GM12878 (cell line): Measurements from ENCODE around the gene PRR3. TPM values are rescaled to one million over a fixed set of nuclear protein-coding genes. Genes with fewer than 3 reads are reported as not detected.

ENCODE experiments used
- CEBPB ChIP-seq, 2 experiments: fragments of 150-350 bp in 1 of 2; IDR thresholded peaks; 2 replicates each; pipeline ENCODE4 v1.6.1; 2012 to 2014; ENCODE audit warnings: low read depth in 2 of 2, low read length in 2 of 2, borderline replicate concordance in 1 of 2, inconsistent platforms in 1 of 2
- CREB1 ChIP-seq: IDR thresholded peaks from 2 replicates; pipeline ENCODE4 v1.6.1; 2012; ENCODE audit warnings: low read depth, mild to moderate bottlenecking, inconsistent platforms
- CREM ChIP-seq: IDR thresholded peaks from 2 replicates; pipeline ENCODE4 v1.6.1; 2014; ENCODE audit warnings: antibody characterized with exemption, low read depth
- EED ChIP-seq: sonication (generic); IDR thresholded peaks from 2 replicates; pipeline ENCODE4 v1.6.1; 2016; ENCODE audit warnings: antibody characterized with exemption, low read depth
- ETV6 ChIP-seq, 2 experiments: fragments of 450-650 bp in 1 of 2; IDR thresholded peaks in 1 of 2; conservative IDR thresholded peaks in 1 of 2; 2 replicates each; pipeline ENCODE4 v1.6.1; 2014; ENCODE audit warnings: antibody characterized with exemption in 1 of 2, borderline replicate concordance in 1 of 2, low read depth in 1 of 2, mild to moderate bottlenecking in 1 of 2, moderate library complexity in 1 of 2
- HCFC1 ChIP-seq: fragments of 150-350 bp; IDR thresholded peaks from 2 replicates; pipeline ENCODE4 v1.6.1; 2014; ENCODE audit warnings: low read length
- IRF4 ChIP-seq: IDR thresholded peaks from 2 replicates; pipeline ENCODE4 v1.6.1; 2011; ENCODE audit warnings: low read depth, low read length
- KAT2A ChIP-seq: conservative IDR thresholded peaks from 2 replicates; pipeline ENCODE4 v1.6.1; 2011; ENCODE audit warnings: low read depth, low read length; ENCODE audit not compliant: control insufficient read depth
- MEF2A ChIP-seq: IDR thresholded peaks from 2 replicates; pipeline ENCODE4 v1.6.1; 2011; ENCODE audit warnings: low read depth, mild to moderate bottlenecking, low read length, moderate library complexity; ENCODE audit not compliant: insufficient read depth
- MEF2B ChIP-seq: fragments of 450-650 bp; IDR thresholded peaks from 2 replicates; pipeline ENCODE4 v1.6.1; 2018; ENCODE audit warnings: mild to moderate bottlenecking, moderate library complexity; ENCODE audit not compliant: partially characterized antibody, poor library complexity, severe bottlenecking
- MTA2 ChIP-seq: fragments of 450-650 bp; IDR thresholded peaks from 2 replicates; pipeline ENCODE4 v1.6.1; 2016; ENCODE audit warnings: low read depth, mild to moderate bottlenecking, moderate library complexity
- MYC ChIP-seq: IDR thresholded peaks from 2 replicates; pipeline ENCODE4 v1.6.1; 2011; ENCODE audit warnings: mild to moderate bottlenecking, low read length, moderate library complexity, inconsistent platforms; ENCODE audit not compliant: insufficient read depth, insufficient replicate concordance, insufficient read length, severe bottlenecking
- NFIC ChIP-seq: IDR thresholded peaks from 2 replicates; pipeline ENCODE4 v1.6.1; 2012; ENCODE audit warnings: low read depth, mild to moderate bottlenecking, inconsistent platforms, low read length, moderate library complexity
- NR2C2 ChIP-seq: IDR thresholded peaks from 2 replicates; pipeline ENCODE4 v1.6.1; 2011; ENCODE audit warnings: borderline replicate concordance, low read depth; ENCODE audit not compliant: control insufficient read depth, insufficient read length
- POLR2AphosphoS2 ChIP-seq: IDR thresholded peaks from 2 replicates; pipeline ENCODE4 v1.6.1; 2011; ENCODE audit warnings: low read depth, mild to moderate bottlenecking, low read length, improper control_type of control experiment, moderate library complexity
- SPI1 ChIP-seq: IDR thresholded peaks from 2 replicates; pipeline ENCODE4 v1.6.1; 2011; ENCODE audit warnings: low read depth, mild to moderate bottlenecking, low read length, moderate library complexity, borderline replicate concordance; ENCODE audit not compliant: insufficient read depth
- SREBF2 ChIP-seq: IDR thresholded peaks from 2 replicates; pipeline ENCODE4 v1.6.1; 2012; ENCODE audit warnings: mild to moderate bottlenecking, low read length
- SRF ChIP-seq, 2 experiments: IDR thresholded peaks; 2 replicates each; pipeline ENCODE4 v1.6.1; 2011; ENCODE audit warnings: low read depth in 2 of 2, low read length in 2 of 2, mild to moderate bottlenecking in 1 of 2, moderate library complexity in 1 of 2
- YBX1 ChIP-seq: fragments of 450-650 bp; IDR thresholded peaks from 2 replicates; pipeline ENCODE4 v1.6.1; 2016; ENCODE audit warnings: antibody characterized with exemption
- YY1 ChIP-seq: IDR thresholded peaks from 2 replicates; pipeline ENCODE4 v1.6.1; 2011; ENCODE audit warnings: low read depth, mild to moderate bottlenecking, low read length
- ZBED1 ChIP-seq: IDR thresholded peaks from 2 replicates; pipeline ENCODE4 v1.6.1; 2016; ENCODE audit warnings: borderline replicate concordance
- ZNF274 ChIP-seq: IDR thresholded peaks from one replicate; pipeline ENCODE4 v1.8.0; 2011; ENCODE audit not compliant: insufficient read length, insufficient read depth
- ZNF384 ChIP-seq: IDR thresholded peaks from 2 replicates; pipeline ENCODE4 v1.6.1; 2012; ENCODE audit warnings: low read depth, mild to moderate bottlenecking, low read length, improper control_type of control experiment, borderline replicate concordance
- ZZZ3 ChIP-seq: IDR thresholded peaks from 2 replicates; pipeline ENCODE4 v1.6.1; 2011; ENCODE audit warnings: low read depth; ENCODE audit not compliant: control insufficient read depth, insufficient read length
- polyA plus RNA-seq, 11 experiments: library from polyadenylated mRNA; depleted of rRNA in 4 of 11; unstranded in 6 of 11; stranded (reverse) in 5 of 11; fragments of >200 nt; fragmentation: Nextera tagmentation in 4 of 11; fragmentation: Illumina TruSeq in 1 of 11; extraction: Ambion mirVana in 4 of 11; extraction: Trizol in 1 of 11; gene quantifications; 1 replicate in 1 of 11; 2 replicates in 10 of 11; pipeline versions ENCODE4 v1.2.1 to v1.2.3, GENCODE V29; 2011 to 2016; ENCODE audit warnings: inconsistent platforms in 2 of 11, missing spikeins in 2 of 11, low read depth in 1 of 11
- total RNA-seq, 4 experiments: library from RNA; depleted of rRNA in 3 of 4; stranded (reverse); fragments of >200 nt in 3 of 4; fragmentation: Illumina TruSeq in 1 of 4; extraction: Trizol in 1 of 4; gene quantifications; 2 replicates each; pipeline versions ENCODE4 v1.2.1 to v1.2.3, GENCODE V29; 2013 to 2021
- TF ChIP-seq, protein P1 (sequence below): fragments of 450-650 bp; IDR thresholded peaks from 2 replicates; pipeline ENCODE4 v1.6.1; 2017; ENCODE audit warnings: borderline replicate concordance
- TF ChIP-seq, protein P2 (sequence below): fragments of 450-650 bp; formaldehyde crosslinking; IDR thresholded peaks from 2 replicates; pipeline ENCODE4 v1.5.0; 2022; ENCODE audit warnings: mild to moderate bottlenecking, missing genetic modification characterization

PRR3 gene
- total and polyA plus RNA-seq, 10 of the 15 experiments (the other 5 are each of a cell fraction or from before 2014, with no cell fraction given): 14.0 to 38.2 (median 20.5) TPM

DNA sequence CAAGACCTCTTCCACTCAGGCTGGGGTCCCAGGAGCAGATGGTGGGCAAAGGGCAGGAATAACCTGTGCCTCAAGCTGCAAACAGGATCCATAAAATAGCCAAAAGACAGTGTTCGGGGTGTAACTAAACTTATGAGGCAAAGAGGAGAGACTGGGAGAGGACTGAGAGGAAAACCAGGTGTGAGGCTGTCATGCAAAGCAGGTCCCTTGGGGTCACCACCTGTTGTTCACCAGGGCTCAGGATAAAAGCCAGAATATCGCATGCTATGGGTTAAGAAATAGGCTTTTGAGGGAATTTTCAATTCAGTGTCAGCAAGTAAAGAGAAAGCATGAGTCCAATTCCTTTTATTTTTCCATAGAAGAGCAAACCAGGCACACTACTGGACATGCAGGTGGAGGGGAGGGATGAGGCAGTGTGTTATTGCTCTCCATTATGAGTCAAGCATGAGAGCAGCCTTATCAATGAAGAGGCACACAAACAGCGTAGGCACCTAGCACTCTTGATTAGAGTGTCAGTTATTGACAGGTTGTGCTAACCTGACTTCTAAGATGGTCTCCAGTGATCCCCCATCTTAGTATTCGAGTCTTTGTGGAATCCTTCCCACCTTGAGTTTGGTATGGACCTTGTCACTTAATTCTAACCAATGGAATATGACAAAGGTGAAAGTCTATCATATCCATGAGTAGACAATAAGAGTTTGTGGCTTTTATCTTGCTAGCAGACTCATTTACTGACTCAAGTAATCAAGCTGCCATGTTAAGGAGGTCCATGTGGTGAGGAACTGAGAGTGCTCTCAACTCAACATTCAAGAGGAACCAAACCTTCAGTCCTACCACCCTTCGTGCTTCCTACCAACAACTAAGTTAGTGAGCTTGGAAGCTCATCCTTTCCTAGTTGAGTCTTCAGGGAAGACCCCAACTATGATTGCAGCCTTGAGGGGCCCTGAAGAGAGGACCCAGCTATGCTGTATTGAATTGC is 49.0 kb upstream of the PRR3 start (continued):
- TF ChIP-seq ZNF384: no peak
- TF ChIP-seq IRF4: peak; percentile 82
- TF ChIP-seq SRF (IDR thresholded peaks at IDR 0.05; ENCODE audit: low read depth in 2 of 2, low read length in 2 of 2): no peak
- no peak for TF ChIP-seq NFIC
- no peak for TF ChIP-seq MEF2A
- TF ChIP-seq SREBF2: no peak
- TF ChIP-seq NR2C2: no peak
- TF ChIP-seq, protein P1, sequence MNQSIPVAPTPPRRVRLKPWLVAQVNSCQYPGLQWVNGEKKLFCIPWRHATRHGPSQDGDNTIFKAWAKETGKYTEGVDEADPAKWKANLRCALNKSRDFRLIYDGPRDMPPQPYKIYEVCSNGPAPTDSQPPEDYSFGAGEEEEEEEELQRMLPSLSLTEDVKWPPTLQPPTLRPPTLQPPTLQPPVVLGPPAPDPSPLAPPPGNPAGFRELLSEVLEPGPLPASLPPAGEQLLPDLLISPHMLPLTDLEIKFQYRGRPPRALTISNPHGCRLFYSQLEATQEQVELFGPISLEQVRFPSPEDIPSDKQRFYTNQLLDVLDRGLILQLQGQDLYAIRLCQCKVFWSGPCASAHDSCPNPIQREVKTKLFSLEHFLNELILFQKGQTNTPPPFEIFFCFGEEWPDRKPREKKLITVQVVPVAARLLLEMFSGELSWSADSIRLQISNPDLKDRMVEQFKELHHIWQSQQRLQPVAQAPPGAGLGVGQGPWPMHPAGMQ: no peak
- peak in 1 of 2 experiments; percentile 78; a peak in 2 of 4 replicates for TF ChIP-seq ETV6 (conservative IDR thresholded peaks at IDR 0.05 in 1 of 2, IDR thresholded peaks at IDR 0.05 in 1 of 2; ENCODE audit: borderline replicate concordance in 1 of 2, low read depth in 1 of 2)
- no peak for TF ChIP-seq YBX1
- no peak for TF ChIP-seq ZZZ3
- TF ChIP-seq MEF2B: peak; percentile 38
- no peak for TF ChIP-seq MYC
- TF ChIP-seq SPI1: peak; percentile 93
- TF ChIP-seq CEBPB (IDR thresholded peaks at IDR 0.05; ENCODE audit: borderline replicate concordance in 1 of 2, low read depth in 2 of 2, low read length in 2 of 2): no peak
- TF ChIP-seq, protein P2, sequence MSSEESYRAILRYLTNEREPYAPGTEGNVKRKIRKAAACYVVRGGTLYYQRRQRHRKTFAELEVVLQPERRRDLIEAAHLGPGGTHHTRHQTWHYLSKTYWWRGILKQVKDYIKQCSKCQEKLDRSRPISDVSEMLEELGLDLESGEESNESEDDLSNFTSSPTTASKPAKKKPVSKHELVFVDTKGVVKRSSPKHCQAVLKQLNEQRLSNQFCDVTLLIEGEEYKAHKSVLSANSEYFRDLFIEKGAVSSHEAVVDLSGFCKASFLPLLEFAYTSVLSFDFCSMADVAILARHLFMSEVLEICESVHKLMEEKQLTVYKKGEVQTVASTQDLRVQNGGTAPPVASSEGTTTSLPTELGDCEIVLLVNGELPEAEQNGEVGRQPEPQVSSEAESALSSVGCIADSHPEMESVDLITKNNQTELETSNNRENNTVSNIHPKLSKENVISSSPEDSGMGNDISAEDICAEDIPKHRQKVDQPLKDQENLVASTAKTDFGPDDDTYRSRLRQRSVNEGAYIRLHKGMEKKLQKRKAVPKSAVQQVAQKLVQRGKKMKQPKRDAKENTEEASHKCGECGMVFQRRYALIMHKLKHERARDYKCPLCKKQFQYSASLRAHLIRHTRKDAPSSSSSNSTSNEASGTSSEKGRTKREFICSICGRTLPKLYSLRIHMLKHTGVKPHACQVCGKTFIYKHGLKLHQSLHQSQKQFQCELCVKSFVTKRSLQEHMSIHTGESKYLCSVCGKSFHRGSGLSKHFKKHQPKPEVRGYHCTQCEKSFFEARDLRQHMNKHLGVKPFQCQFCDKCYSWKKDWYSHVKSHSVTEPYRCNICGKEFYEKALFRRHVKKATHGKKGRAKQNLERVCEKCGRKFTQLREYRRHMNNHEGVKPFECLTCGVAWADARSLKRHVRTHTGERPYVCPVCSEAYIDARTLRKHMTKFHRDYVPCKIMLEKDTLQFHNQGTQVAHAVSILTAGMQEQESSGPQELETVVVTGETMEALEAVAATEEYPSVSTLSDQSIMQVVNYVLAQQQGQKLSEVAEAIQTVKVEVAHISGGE (CRISPR knock-in tag): no peak
- TF ChIP-seq HCFC1: no peak
- TF ChIP-seq KAT2A: no peak
- TF ChIP-seq CREB1: no peak; the same call in 1 of the 2 replicates
- TF ChIP-seq YY1: 0 out of 2 replicates have a peak, but pooled peaks have one; percentile 63
- peak; percentile 56; the same call in 1 of the 2 replicates for TF ChIP-seq EED
- TF ChIP-seq MTA2: peak; percentile 14; the same call in 1 of the 2 replicates
- TF ChIP-seq CREM: peak; percentile 10; the same call in 1 of the 2 replicates
- no peak for TF ChIP-seq POLR2AphosphoS2
- TF ChIP-seq ZBED1: no peak
- TF ChIP-seq ZNF274: no peak
